CD4-positive, alpha-beta T cell treated with Interleukin-1 beta for 1 hour (primary cell): ENCODE measurements around the gene LFNG.
"Not testable (repeated sequence)": the region's sequence is repeated elsewhere in the genome, so short reads cannot be mapped to it uniquely, and the experiment has no call there.

Source experiments
- DNase-seq, 2 donors: peaks; one replicate each; pipeline ENCODE4 v3.0.0-alpha.2; 2020 to 2022

LFNG gene

GRCh38 chr7:2530994-2531795 lies 11.6 kb downstream of the LFNG start:
- not testable (repeated sequence) for DNase-seq

- DNase-seq: not testable (repeated sequence)
Measured at GRCh38 chr7:2531796-2532110, 12.2 kb downstream of the LFNG start.

GRCh38 chr7:2532199-2532772 lies 12.7 kb downstream of the LFNG start:
- not testable (repeated sequence) for DNase-seq

GRCh38 chr7:2532816-2533215 lies 13.2 kb downstream of the LFNG start:
- DNase-seq: not testable (repeated sequence)

GRCh38 chr7:2533566-2533965 lies 14.0 kb downstream of the LFNG start:
- DNase-seq: not testable (repeated sequence)

GRCh38 chr7:2534214-2534613 lies 14.6 kb downstream of the LFNG start:
- not testable (repeated sequence) for DNase-seq

- DNase-seq: not testable (repeated sequence)
Measured at GRCh38 chr7:2535872-2536627, 16.5 kb downstream of the LFNG start.

- no peak for DNase-seq
Measured at GRCh38 chr7:2537981-2538851, 18.6 kb downstream of the LFNG start.

- DNase-seq: no peak
Measured at GRCh38 chr7:2539031-2539911, 19.7 kb downstream of the LFNG start.

- no peak for DNase-seq
Measured at GRCh38 chr7:2540133-2540532, 20.6 kb downstream of the LFNG start.

- DNase-seq: no peak
Measured at GRCh38 chr7:2540641-2541051, 21.1 kb downstream of the LFNG start.

- no peak for DNase-seq
Measured at GRCh38 chr7:2541291-2542010, 21.9 kb downstream of the LFNG start.

- no peak for DNase-seq
Measured at GRCh38 chr7:2542011-2542915, 22.7 kb downstream of the LFNG start.

- no peak for DNase-seq
Measured at GRCh38 chr7:2542916-2543871, 23.6 kb downstream of the LFNG start.

- DNase-seq: no peak
Measured at GRCh38 chr7:2544541-2545188, 25.1 kb downstream of the LFNG start.

- no peak for DNase-seq
Measured at GRCh38 chr7:2545746-2546425, 26.3 kb downstream of the LFNG start.

GRCh38 chr7:2546776-2547586 lies 27.4 kb downstream of the LFNG start:
- DNase-seq: no peak
